Cardiac fibroblast (primary cell): ENCODE results near the gene OR5AS1.
"Not testable (repeated sequence)": the region's sequence is repeated elsewhere in the genome, so short reads cannot be mapped to it uniquely, and the experiment has no call there.

Experiments used
- DNase-seq, 2 donors: peaks; one replicate each; pipeline versions ENCODE4 v3.0.0 to v3.0.0-alpha.2; 2010; ENCODE audit warnings: low read depth in 2 of 2
- H3K4me3 ChIP-seq, 2 donors: replicated peaks in 1 of 2; 1 replicate in 1 of 2; 2 replicates in 1 of 2; pipeline ENCODE4 v1.5.1; 2011; ENCODE audit warnings: low read depth in 2 of 2, low read length in 2 of 2, mild to moderate bottlenecking in 2 of 2, moderate library complexity in 1 of 2
- CTCF ChIP-seq: IDR thresholded peaks from one replicate; pipeline ENCODE4 v1.5.1; 2011; ENCODE audit warnings: low read depth, mild to moderate bottlenecking, low read length, inconsistent platforms

Gene OR5AS1

GRCh38 chr11:56027354-56027753, at the start of gene OR5AS1:
Gene OR5AS1 (plus strand): TSS chr11:56027654. CDS start chr11:56030419, 2,765 bp downstream.
- no peak for TF ChIP-seq CTCF
- no peak within 1 kb of the TSS for H3K4me3 ChIP-seq
- DNase-seq: no peak

- DNase-seq: no peak
- no peak for TF ChIP-seq CTCF
- no peak within 1 kb of the TSS for H3K4me3 ChIP-seq
Measured at GRCh38 chr11:55994525-55994924, 32.9 kb upstream of the OR5AS1 start, which contains the start of gene OR5F1. Gene OR5F1 (minus strand): TSS chr11:55994625. CDS start chr11:55994625, 0 bp downstream.

- no peak overlapping the region for H3K4me3 ChIP-seq
- no peak for DNase-seq
- no peak for TF ChIP-seq CTCF
Measured at GRCh38 chr11:56010716-56011115, 16.7 kb upstream of the OR5AS1 start.

- no peak for DNase-seq
- no peak for TF ChIP-seq CTCF
- no peak overlapping the region for H3K4me3 ChIP-seq
Measured at GRCh38 chr11:56013805-56014204, 13.6 kb upstream of the OR5AS1 start.

GRCh38 chr11:56045538-56045937, 18.1 kb downstream of the OR5AS1 start:
- no peak overlapping the region for H3K4me3 ChIP-seq
- no peak for DNase-seq
- TF ChIP-seq CTCF: no peak

GRCh38 chr11:56048480-56048879, 21.0 kb downstream of the OR5AS1 start:
- no peak for TF ChIP-seq CTCF
- DNase-seq: no peak
- no peak overlapping the region for H3K4me3 ChIP-seq

GRCh38 chr11:56049487-56049886, 22.0 kb downstream of the OR5AS1 start:
- no peak overlapping the region for H3K4me3 ChIP-seq
- TF ChIP-seq CTCF: no peak
- no peak for DNase-seq

GRCh38 chr11:56056366-56056765, 28.9 kb downstream of the OR5AS1 start:
- DNase-seq, H3K4me3 ChIP-seq: not testable (repeated sequence)

GRCh38 chr11:56057661-56058237, 30.3 kb downstream of the OR5AS1 start:
- not testable (repeated sequence) for DNase-seq, H3K4me3 ChIP-seq

GRCh38 chr11:56058260-56058780, 30.9 kb downstream of the OR5AS1 start:
- not testable (repeated sequence) for H3K4me3 ChIP-seq, DNase-seq
